HepG2 (cell line): Measurements from ENCODE around the gene SELPLG. TPM values are rescaled to one million over a fixed set of nuclear protein-coding genes. Genes with fewer than 3 reads are reported as not detected.
A peak's percentile ranks its signal among the peaks of the same experiment; 100 is the strongest.

ENCODE experiments used
- ARID3A ChIP-seq: IDR thresholded peaks from 2 replicates; pipeline ENCODE4 v1.6.1; 2012; ENCODE audit warnings: low read depth, low read length, improper control_type of control experiment
- ARID4A ChIP-seq: sonication (generic); formaldehyde crosslinking; IDR thresholded peaks from 2 replicates; pipeline ENCODE4 v1.5.0; 2020; ENCODE audit warnings: mild to moderate bottlenecking, missing genetic modification reagents, borderline replicate concordance
- ARID5B ChIP-seq: IDR thresholded peaks from 2 replicates; pipeline ENCODE4 v1.4.0; 2020; ENCODE audit warnings: mild to moderate bottlenecking, missing genetic modification reagents
- FOXK1 ChIP-seq: sonication (generic); formaldehyde crosslinking; IDR thresholded peaks from 2 replicates; pipeline ENCODE4 v1.4.0; 2020; ENCODE audit warnings: low read depth, missing genetic modification reagents, borderline replicate concordance
- GATAD1 ChIP-seq: IDR thresholded peaks from 2 replicates; pipeline ENCODE4 v1.6.1; 2016; ENCODE audit warnings: missing genetic modification reagents, missing compliant biosample characterization
- HOXA3 ChIP-seq: sonication (generic); formaldehyde crosslinking; IDR thresholded peaks from 2 replicates; pipeline ENCODE4 v1.5.0; 2020; ENCODE audit warnings: missing genetic modification reagents
- IKZF5 ChIP-seq: IDR thresholded peaks from 2 replicates; pipeline ENCODE4 v1.6.1; 2018; ENCODE audit warnings: missing genetic modification reagents, mild to moderate bottlenecking, missing compliant biosample characterization
- JUNB ChIP-seq: sonication (generic); formaldehyde crosslinking; IDR thresholded peaks from 2 replicates; pipeline ENCODE4 v1.8.0; 2022; ENCODE audit warnings: missing genetic modification reagents, mild to moderate bottlenecking, borderline replicate concordance
- RCOR2 ChIP-seq: IDR thresholded peaks from 2 replicates; pipeline ENCODE4 v1.6.1; 2016; ENCODE audit warnings: missing biosample characterization, missing genetic modification reagents
- SSRP1 ChIP-seq: IDR thresholded peaks from 2 replicates; pipeline ENCODE4 v1.6.1; 2016; ENCODE audit warnings: control low read depth
- ZBTB25 ChIP-seq: IDR thresholded peaks from 2 replicates; pipeline ENCODE4 v1.6.1; 2018; ENCODE audit warnings: missing genetic modification reagents
- ZKSCAN1 ChIP-seq: fragments of 150-350 bp; IDR thresholded peaks from 2 replicates; pipeline ENCODE4 v1.6.1; 2014; ENCODE audit warnings: low read length
- ZNF569 ChIP-seq: sonication (generic); formaldehyde crosslinking; IDR thresholded peaks from 2 replicates; pipeline ENCODE4 v1.5.0; 2020; ENCODE audit warnings: mild to moderate bottlenecking, missing genetic modification reagents, moderate library complexity, borderline replicate concordance
- polyA plus RNA-seq, 8 experiments: library from polyadenylated mRNA; depleted of rRNA in 3 of 8; stranded (reverse) in 7 of 8; unstranded in 1 of 8; fragments of >200 nt; fragmentation: Illumina TruSeq in 4 of 8; extraction: Trizol in 4 of 8; gene quantifications; 2 replicates each; pipeline versions ENCODE4 v1.2.1 to v1.2.3, GENCODE V29; 2011 to 2016; ENCODE audit warnings: low read depth in 4 of 8, missing spikeins in 1 of 8, mixed read lengths in 1 of 8; ENCODE audit not compliant: insufficient read depth in 1 of 8
- total RNA-seq, 5 experiments: library from RNA; depleted of rRNA; stranded (reverse); fragments of >200 nt; fragmentation: Illumina TruSeq; extraction: Trizol; gene quantifications; 2 replicates each; pipeline ENCODE4 v1.2.3, GENCODE V29; 2016; ENCODE audit warnings: low read depth in 1 of 5

SELPLG gene
- total and polyA plus RNA-seq, 2 of the 13 experiments (the other 11 are each of a cell fraction or from before 2014, with no cell fraction given), result 0.12 TPM; not detected in 1

GRCh38 chr12:108664338-108665258, 30.9 kb upstream of the SELPLG start (continued):
- TF ChIP-seq ZBTB25 (CRISPR knock-in tag), result peak; percentile 71; the same call in 1 of the 2 replicates
- TF ChIP-seq ARID3A, result peak; percentile 73; the same call in 1 of the 2 replicates
- TF ChIP-seq RCOR2 (CRISPR knock-in tag), result peak; percentile 51; the same call in 1 of the 2 replicates
- TF ChIP-seq HOXA3 (CRISPR knock-in tag), result peak; percentile 44; the same call in 1 of the 2 replicates
- TF ChIP-seq SSRP1 (CRISPR knock-in tag), result no peak
- TF ChIP-seq ARID5B (CRISPR knock-in tag), result peak; percentile 81
- peak; percentile 58; the same call in 1 of the 2 replicates for TF ChIP-seq FOXK1
- TF ChIP-seq ARID4A (CRISPR knock-in tag), result peak; percentile 56; the same call in 1 of the 2 replicates
- TF ChIP-seq ZKSCAN1, result no peak
- TF ChIP-seq GATAD1 (CRISPR knock-in tag), result peak; percentile 44; the same call in 1 of the 2 replicates
- TF ChIP-seq JUNB, result peak; percentile 61; the same call in 1 of the 2 replicates
- no peak for TF ChIP-seq ZNF569 (CRISPR knock-in tag)
- 0 out of 2 replicates have a peak, but pooled peaks have one; percentile 34 for TF ChIP-seq IKZF5
